HG02610 (cell line): Measurements from ENCODE around the gene GRAMD1A.
"Not testable (repeated sequence)": the region's sequence is repeated elsewhere in the genome, so short reads cannot be mapped to it uniquely, and the experiment has no call there.

ENCODE experiments used
- ATAC-seq: cut with Tn5 transposase; IDR thresholded peaks from one replicate; pipeline ENCODE4 v1.9.1; 2021; ENCODE audit warnings: mild to moderate bottlenecking, moderate library complexity; ENCODE audit not compliant: unreplicated experiment

GRAMD1A gene

DNA sequence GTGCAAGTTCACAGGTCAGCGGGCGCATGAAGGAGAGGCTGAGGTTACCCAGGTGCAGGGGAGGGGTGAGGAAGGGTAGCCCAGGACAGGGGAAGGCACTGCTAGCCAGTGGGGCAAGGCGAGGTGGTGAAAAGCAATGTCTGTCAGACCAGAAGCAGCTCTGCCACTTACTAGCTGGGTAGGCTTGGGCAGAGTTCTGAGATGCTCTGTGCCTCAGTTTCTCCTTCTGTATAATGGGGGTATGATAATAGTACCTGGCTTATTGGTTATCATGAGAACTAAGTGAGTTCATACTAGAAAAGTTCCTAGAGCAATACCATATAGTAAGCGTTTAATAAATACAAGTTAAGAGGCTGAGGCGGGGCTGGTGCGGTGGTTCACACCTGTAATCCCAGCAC is 15.8 kb downstream of the GRAMD1A start:
- ATAC-seq = no peak

DNA sequence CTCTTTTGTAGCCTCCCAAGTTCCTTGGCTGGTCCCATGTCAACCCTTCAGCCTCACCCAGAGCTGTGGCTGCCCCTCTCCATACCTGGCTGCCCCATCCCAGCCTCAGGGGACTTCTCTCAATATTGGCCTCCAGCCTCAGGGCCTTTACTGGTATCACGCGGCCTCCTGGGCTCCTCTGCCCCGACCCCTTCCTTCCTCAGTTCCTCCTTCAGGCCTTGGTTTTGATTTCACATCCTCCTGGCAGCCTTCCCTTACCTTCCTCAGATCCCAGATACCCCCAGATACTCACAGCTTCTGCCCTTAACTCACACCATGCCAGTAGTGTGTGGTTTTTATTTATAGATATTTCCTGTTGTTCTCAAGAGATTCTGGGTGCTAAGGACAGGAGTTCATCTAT is 17.4 kb downstream of the GRAMD1A start:
- no peak for ATAC-seq

DNA sequence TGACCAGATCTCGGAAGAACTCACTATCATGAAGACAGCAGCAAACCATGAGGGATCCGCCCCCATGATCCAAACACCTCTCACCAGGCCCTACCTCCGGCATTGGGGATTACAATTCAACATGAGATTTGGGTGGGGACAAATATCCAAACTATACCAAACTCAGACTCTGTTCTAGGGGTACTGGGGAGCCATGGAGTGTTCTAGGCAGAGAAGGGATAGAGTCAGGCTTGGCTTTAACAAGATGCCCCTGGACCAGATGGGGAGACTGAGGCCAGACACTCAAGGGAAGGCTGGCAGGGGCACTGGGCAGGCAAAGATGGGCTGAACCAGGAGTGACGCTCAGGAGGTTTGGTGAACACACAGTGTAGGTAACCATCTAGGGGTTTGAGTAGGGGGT is 18.3 kb downstream of the GRAMD1A start:
- no peak for ATAC-seq

DNA sequence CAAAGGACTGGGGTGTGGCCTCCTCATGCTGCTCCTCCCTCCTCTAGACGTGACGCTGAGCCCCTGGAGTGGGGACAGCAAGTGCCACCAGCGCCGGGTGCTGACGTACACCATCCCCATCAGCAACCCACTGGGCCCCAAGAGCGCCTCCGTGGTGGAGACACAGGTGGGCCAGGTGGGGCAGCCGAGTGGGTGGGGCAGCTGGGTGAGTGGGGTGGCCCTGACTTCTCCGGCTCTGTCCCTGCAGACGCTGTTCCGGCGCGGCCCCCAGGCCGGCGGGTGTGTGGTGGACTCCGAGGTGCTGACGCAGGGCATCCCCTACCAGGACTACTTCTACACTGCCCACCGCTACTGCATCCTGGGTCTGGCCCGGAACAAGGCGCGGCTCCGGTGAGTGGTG is 19.0 kb downstream of the GRAMD1A start:
- ATAC-seq = no peak

DNA sequence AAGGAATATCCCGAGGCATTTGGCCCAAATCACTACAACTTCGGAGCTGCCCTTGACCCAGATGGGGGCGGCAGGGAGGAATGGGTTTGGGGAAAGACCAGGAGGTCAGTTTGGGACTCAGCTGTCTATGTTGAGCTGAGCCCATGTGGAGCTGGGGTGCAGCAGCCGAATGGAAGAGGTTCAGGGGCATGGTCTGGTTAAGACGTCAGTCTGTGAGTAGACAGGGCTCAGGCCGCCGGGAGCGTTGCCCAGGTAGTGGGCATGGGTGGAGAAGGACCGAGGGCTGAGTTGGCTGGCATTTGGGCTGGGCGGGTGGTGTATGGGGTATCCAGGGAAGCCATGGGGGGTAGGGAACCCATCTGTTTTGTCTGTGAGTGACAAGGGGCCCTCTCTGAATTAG is 20.9 kb downstream of the GRAMD1A start:
- ATAC-seq = no peak

DNA sequence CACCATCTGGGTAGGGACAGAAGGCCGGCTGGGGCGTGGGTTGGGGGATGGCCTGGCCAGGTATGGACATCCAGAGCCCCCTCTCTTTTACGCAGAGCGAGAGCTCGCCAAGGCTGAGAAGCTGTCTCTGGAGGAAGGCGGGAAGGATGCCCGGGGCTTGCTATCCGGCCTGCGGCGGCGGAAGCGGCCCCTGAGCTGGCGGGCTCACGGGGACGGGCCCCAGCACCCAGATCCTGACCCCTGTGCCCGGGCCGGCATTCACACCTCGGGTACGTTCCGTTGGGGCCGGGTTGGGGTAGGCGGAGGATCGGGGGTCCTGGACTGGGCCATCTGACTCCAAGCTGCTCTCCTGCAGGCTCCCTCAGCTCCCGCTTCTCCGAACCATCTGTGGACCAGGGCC is 21.5 kb downstream of the GRAMD1A start:
- no peak for ATAC-seq

DNA sequence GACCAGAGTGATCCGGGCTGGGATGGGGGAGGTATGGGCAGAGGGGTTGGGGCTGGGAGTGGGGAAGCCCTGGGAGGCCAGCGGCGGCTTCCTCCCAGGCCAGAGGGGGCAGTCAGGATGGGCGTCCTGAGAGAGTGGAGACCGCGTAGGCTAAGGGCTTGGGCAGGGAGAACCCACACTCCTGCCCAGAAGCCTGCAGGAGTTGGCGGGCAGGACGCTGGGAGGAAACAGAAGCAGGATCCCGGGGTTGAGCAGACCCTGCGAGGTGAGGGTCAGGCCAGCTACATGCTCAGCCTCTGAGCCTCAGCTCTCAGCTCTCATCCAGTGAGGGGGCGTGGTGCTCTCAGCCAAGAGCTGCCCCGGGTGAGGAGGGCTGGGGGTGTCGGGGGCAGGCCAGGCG is 22.3 kb downstream of the GRAMD1A start:
- ATAC-seq = no peak

DNA sequence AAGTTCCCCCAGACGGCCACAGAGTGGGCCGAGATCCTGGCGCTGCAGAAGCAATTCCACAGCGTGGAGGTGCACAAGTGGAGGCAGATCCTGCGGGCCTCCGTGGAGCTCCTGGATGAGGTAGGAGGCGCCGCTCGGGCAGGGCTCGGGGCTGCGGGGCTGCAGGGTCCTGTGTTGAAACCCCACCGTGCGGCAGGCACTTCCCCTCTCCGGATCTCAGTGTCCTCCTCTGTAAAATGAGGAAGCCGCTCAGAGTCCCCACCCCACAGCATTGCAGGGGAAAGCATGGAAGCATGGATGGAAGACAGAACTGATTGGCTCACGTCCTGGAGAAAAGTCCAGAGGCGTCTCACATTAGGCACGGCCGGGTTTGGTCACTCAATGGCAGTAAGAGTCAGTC is 23.3 kb downstream of the GRAMD1A start:
- no peak for ATAC-seq

DNA sequence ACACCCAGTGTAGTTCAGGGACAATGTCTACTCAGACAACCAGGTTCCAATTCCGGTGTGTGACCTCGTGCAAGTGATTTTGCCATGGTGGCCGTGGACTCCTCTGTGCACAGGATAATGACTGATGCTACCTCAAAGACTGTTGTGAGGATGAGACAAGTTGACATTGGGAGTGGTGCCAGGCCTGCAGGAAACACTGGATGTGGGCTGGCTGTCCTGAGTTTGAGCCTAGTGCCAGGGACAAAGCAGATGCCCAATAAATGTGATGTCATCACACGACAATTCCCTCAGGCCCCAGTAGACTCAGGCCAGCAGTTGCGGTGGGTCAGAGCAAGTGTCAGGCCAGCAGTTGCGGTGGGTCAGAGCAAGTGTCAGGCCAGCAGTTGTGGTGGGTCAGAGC is 24.0 kb downstream of the GRAMD1A start:
- ATAC-seq = no peak

DNA sequence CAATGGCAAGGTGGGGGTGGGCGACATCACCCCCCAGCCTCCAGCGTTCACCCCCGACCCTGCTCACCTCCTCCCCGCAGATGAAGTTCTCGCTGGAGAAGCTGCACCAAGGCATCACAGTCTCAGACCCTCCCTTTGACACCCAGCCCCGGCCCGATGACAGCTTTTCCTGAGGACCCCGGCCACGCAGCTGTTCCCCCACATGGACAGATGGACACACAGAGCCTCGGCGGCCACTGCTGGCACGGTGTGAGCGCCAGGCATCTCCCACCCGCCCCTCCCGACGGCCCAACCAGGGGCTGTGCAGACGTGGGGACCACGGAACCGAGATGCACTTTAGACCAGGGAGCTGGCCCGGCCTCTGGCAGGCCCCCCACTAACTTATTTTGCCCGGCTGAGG is 25.8 kb downstream of the GRAMD1A start:
- ATAC-seq = no peak

DNA sequence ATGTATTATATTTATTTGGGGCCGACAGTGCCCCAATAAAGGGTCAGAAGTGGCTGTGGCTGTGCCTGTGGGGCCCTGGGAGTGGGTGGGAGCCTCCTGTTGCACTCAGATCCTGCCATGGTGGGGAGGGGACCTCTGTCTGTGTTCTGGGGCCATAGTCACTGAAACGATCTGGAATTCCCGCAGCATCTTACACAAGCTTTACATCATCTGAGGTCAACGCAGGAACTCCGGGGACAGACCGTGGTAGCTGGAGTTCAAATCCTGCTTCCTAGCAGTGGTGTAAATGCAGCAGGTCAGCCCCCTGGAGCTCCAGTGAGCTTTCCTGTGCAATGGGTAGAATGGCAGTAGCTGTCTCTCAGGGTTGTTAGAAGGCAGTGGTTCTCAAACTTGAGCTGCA is 26.3 kb downstream of the GRAMD1A start:
- no peak for ATAC-seq

DNA sequence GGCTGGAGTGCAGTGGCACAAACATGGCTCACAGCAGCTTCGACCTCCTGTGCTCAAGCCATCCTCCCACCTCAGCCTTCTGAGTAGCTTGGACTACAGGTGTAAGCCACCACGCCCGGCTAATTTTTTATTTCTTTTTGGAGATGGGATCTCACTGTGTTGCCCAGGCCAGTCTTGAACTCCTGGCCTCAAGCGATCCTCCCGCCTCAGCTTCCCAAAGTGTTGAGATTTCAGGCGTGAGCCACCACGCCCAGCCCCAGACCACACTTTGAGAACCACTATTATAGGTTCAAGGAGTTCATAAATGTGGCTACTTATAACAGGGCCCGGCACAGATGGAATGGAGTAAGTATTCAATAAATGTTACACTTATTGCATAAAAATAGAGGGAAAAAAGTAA is 26.9 kb downstream of the GRAMD1A start:
- no peak for ATAC-seq

DNA sequence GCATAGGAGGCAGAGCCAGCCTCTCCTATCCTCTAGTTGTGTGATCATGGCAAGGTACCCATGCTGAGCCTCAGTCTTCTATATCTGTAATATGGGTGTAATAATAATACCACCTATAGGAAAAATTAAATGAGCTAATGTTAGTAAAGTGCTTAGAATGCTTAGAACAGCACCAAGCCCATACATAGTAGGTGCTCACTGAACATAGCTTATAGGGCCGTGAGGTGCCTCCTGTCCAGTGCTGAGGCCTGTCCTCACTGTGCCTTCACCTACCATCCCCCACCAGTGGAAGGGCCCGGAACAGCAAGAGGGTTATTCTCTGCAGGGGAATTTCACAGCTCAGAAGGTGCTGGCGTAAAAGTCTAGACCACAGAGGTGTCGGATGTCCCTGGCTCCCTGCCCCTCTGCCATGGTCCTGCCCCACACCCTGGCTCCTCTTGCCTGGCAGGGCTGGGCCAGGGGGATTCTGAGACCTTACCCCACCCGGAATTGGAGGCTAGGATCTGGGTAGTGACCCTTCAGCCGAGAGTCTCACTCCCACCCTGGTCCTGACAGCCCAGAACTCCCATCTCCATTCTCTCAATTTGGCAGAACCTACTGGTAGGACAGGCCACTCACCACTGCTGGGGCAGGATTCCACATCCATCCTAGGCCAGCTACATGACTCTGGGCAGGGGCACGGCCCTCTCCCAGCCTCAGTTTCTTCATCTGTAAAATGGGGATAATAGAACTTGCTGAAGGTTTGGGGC is 27.9 kb downstream of the GRAMD1A start:
- ATAC-seq = no peak

DNA sequence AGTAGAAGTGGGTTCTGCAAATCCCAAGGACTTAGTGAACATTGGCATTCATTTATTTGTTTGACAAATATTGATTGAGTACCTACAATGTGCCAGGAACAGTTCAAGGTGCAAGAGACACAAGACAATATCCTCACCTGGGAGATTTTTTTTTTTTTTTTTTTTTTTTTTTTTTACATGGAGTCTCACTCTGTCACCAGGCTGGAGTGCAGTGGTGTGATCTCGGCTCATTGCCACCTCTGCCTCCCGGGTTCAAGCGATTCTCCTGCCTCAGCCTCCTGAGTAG is 28.4 kb downstream of the GRAMD1A start:
- ATAC-seq = not testable (repeated sequence)

DNA sequence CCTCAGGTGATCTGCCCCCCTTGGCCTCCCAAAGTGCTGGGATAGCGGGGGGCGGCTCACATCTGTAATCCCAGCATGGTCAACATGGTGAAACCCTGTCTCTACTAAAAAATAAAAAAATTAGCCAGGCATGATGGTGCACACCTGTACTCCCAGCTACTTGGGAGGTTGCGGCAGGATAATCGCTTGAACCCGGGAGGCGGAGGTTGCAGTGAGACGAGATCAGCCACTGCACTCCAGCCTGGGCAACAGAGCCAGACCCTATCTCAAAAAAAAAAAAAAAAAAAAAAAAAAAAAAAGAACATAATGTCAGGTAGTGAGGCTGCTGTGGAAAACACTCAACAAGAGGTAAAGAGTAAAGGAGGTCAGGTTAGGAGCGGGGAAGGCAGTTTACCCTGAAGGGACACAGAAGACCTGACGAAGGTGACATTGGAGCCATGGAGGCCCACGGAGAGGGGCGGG is 29.2 kb downstream of the GRAMD1A start:
- not testable (repeated sequence) for ATAC-seq

DNA sequence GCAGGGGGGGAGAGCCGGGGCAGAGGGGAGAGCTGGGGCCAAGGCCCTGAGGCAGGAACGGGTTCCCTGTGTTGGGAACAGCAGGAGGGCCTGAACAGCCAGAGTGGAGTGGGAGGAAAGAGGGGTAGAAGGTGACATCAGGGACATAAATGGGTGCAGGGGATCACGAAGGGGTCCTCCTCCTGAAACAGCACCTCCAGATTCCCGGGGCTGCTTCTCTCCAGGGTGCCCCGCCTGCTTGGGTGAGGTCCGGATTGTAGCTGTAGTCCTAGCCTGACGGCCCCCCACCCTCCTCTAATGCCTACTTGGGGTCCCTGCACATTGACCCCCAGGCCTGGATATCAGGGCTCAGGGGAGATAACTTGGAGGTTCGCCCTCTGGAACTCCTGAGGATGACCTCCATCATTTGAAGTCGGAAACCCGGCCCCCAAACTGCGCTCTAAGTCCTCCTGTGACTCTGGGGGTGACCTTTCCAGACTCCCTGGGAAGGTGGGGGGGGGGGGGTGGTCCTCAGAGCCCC is 29.7 kb downstream of the GRAMD1A start:
- no peak for ATAC-seq

DNA sequence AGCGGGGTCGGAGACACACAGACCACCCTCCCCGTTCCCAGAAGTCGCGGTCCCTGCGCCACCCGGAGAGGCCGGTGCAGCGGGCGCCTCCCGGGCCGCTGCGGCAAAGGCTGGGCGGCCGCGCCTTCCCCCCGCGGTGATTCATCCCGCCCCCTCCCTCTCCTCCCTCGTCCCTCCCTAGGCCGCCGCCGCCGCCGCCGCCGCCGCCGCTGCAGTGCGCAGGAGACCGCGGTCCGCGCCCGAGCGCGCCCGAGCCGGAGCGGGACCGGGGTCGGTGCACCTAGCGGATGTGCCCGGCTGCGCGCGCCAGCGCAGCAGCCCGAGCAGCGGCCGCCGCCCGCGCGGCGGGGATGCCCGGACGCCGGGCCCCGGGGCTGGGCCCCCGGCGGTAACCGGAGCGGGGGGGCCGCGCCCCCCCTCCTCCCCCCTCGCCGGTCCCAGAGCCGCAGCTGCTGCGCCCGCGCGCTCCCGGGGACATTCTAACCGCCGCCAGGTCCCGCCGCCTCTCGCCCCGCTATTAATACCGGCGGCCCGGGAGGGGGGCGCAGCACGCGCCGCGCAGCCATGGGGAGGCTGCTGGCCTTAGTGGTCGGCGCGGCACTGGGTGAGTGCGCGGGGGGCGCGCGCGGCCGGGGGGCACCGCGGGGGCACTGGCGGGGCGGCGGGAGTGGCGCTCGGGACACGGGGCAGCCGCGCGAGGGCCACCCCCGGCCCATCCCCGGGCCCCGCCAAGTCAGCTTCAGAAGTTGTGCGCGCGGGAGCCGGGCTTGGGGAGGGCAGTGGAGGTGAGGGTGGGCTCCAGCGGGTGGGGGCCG is 30.3 kb downstream of the GRAMD1A start, which contains the start of gene SCN1B:
Gene SCN1B (plus strand): TSS at position 214 of the 815 bp plus-strand sequence. CDS start 351 bp downstream, at position 565.
- ATAC-seq = no peak

DNA sequence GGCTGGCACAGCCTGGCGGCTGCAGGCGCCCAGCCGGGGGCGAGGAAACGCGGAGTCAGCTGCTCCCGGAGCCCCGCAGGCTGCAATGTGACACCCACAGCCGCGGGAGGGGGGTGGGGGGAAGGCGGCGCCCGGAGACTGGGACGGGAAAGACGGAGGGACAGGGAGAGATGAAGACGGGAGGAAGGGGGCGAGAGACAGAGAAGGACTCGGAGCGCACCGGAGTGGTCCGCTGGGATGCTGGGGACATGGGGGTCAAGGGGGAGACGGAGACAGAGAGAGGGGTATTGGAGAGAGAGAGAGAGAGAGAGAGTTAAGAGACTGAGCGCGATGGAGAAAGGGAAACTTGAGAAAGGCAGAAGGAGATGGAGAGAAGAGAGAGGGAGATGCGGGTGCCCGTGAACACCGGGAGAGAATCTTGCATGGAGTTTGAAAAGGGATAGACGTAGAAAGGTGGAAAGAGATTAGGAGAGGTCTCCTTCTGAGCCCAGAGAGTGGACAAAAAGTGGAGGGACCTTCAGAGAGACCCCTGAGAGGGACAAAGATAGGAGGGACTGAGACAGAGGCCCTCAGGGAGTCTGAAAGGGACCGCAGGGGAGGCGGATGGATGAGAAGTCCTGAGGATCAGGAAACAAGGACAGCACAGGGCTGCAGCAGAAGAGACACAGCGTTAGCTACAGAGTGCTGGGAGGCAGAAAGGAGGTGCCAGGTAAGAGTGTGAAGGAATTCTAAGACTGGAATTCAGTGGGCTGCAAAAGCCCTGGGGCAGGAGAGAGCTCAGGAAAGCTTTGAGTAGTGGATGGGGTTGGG is 31.2 kb downstream of the GRAMD1A start:
- no peak for ATAC-seq

DNA sequence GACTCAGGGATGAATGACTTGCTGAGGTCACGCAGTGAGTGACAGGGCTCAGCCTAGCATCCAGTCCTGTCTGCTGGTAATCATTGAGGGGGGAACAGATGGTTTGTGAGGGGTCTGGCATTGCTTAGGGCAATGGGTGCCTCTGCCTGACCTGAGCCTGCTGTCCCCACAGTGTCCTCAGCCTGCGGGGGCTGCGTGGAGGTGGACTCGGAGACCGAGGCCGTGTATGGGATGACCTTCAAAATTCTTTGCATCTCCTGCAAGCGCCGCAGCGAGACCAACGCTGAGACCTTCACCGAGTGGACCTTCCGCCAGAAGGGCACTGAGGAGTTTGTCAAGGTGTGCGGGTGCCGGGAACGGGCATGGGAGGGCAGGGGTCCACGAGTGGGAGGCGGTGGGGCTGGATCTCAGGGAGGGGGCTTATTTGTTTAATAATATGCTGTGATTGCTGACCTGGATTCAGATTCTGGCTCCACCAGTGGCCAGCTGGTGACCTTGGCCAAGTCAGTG is 32.3 kb downstream of the GRAMD1A start:
- ATAC-seq = no peak

DNA sequence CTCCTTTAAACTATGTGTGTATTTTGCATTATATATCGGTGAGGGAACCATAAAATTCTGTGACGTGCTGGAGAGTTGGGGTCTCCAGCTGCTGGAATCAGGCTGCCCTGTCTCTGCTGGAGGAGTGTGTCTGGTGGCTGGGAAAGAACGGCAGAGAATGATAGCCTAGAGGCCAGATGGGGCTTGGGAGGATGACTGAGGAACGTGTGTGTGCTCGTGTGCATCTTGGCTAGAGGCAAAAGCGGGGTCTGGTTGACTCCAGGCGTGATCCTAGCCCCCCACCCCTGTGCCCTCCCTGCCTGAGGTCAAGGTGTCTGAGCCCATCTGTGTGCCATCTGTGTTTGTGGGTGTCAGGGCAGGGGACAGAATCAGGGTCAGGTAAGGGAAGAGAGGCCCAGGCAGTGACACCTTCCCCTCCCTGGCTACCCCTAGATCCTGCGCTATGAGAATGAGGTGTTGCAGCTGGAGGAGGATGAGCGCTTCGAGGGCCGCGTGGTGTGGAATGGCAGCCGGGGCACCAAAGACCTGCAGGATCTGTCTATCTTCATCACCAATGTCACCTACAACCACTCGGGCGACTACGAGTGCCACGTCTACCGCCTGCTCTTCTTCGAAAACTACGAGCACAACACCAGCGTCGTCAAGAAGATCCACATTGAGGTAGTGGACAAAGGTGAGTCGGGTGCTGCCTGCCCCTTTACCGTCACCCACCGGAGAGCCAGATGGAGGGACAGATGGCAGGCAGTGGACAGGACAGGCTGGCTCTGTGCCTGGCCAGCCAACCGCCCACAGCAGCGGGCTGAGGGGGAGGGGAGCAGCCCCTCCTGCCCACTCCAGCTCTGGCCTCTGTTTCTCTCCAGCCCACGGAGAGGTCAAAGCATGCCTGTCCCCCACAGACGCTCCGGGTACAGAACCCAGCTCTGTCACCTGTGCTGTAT is 33.2 kb downstream of the GRAMD1A start:
- no peak for ATAC-seq
